HEK293 (cell line): ENCODE results near the gene CDH23.

ENCODE experiments used
- CTCF ChIP-seq: fragments of 450-650 bp; formaldehyde crosslinking; IDR thresholded peaks from 2 replicates; pipeline ENCODE4 v1.5.1; 2016; ENCODE audit warnings: missing biosample characterization, missing genetic modification characterization
- ZEB2 ChIP-seq: fragments of 450-650 bp; formaldehyde crosslinking; IDR thresholded peaks from 2 replicates; pipeline ENCODE4 v1.5.1; 2016; ENCODE audit warnings: missing biosample characterization, missing genetic modification characterization
- ZNF302 ChIP-seq: fragments of 450-650 bp; formaldehyde crosslinking; IDR thresholded peaks from 2 replicates; pipeline ENCODE4 v1.5.1; 2016; ENCODE audit warnings: missing biosample characterization, missing genetic modification characterization, low read depth
- ZNF513 ChIP-seq: fragments of 450-650 bp; IDR thresholded peaks from 2 replicates; pipeline ENCODE4 v1.5.1; 2018; ENCODE audit warnings: missing biosample characterization, missing genetic modification characterization
- TF ChIP-seq, protein P1 (sequence below): fragments of 450-650 bp; formaldehyde crosslinking; IDR thresholded peaks from 2 replicates; pipeline ENCODE4 v1.5.1; 2016; ENCODE audit warnings: missing biosample characterization, missing genetic modification characterization

- no peak for TF ChIP-seq CTCF
- no peak for TF ChIP-seq ZNF513 (tag by site-specific recombination)
- TF ChIP-seq, protein P1, sequence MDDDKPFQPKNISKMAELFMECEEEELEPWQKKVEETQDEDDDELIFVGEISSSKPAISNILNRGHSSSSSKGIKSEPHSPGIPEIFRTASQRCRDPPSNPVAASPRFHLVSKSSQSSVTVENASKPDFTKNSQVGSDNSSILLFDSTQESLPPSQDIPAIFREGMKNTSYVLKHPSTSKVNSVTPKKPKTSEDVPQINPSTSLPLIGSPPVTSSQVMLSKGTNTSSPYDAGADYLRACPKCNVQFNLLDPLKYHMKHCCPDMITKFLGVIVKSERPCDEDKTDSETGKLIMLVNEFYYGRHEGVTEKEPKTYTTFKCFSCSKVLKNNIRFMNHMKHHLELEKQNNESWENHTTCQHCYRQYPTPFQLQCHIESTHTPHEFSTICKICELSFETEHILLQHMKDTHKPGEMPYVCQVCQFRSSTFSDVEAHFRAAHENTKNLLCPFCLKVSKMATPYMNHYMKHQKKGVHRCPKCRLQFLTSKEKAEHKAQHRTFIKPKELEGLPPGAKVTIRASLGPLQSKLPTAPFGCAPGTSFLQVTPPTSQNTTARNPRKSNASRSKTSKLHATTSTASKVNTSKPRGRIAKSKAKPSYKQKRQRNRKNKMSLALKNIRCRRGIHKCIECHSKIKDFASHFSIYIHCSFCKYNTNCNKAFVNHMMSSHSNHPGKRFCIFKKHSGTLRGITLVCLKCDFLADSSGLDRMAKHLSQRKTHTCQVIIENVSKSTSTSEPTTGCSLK (tag by site-specific recombination), result no peak
- no peak for TF ChIP-seq ZNF302 (tag by site-specific recombination)
- no peak for TF ChIP-seq ZEB2
Measured at GRCh38 chr10:71424496-71425194, 27.9 kb downstream of the CDH23 start.
